ENCODE results near the gene FBXO48.
"Not testable (repeated sequence)": the region's sequence is repeated elsewhere in the genome, so short reads cannot be mapped to it uniquely, and the experiment has no call there.

Gene FBXO48

GRCh38 chr2:68471385-68471784 is 4.3 kb upstream of the FBXO48 start:
- DNase-seq (ENCODE audit: low spot score) = no peak

- no peak for DNase-seq (ENCODE audit: low spot score)
These were observed 2.8 kb upstream of the FBXO48 start for GRCh38 chr2:68469935-68470334.

GRCh38 chr2:68468801-68469200 is 1.7 kb upstream of the FBXO48 start:
- no peak for DNase-seq (ENCODE audit: low spot score)

GRCh38 chr2:68466778-68467076 is 367 bp downstream of the FBXO48 start:
- no peak for DNase-seq (ENCODE audit: low spot score)

GRCh38 chr2:68466361-68466777 is 725 bp downstream of the FBXO48 start:
- DNase-seq (ENCODE audit: low spot score) = peak; percentile 73

GRCh38 chr2:68465081-68465916 is 1.8 kb downstream of the FBXO48 start:
- DNase-seq (ENCODE audit: low spot score) = peak; percentile 75

GRCh38 chr2:68464651-68465050 is 2.4 kb downstream of the FBXO48 start:
- DNase-seq (ENCODE audit: low spot score) = peak; percentile 20

GRCh38 chr2:68463287-68463877 is 3.7 kb downstream of the FBXO48 start:
- DNase-seq (ENCODE audit: low spot score) = peak; percentile 72

- DNase-seq (ENCODE audit: low spot score) = no peak
These were observed 8.1 kb downstream of the FBXO48 start for GRCh38 chr2:68458981-68459380.

- DNase-seq (ENCODE audit: low spot score) = no peak
These were observed 10.9 kb downstream of the FBXO48 start for GRCh38 chr2:68456198-68456597.

GRCh38 chr2:68454719-68455118 is 12.4 kb downstream of the FBXO48 start:
- DNase-seq (ENCODE audit: low spot score) = no peak

GRCh38 chr2:68453761-68454360 is 13.2 kb downstream of the FBXO48 start:
- no peak for DNase-seq (ENCODE audit: low spot score)

- no peak for DNase-seq (ENCODE audit: low spot score)
These were observed 14.8 kb downstream of the FBXO48 start for GRCh38 chr2:68452158-68452900.

GRCh38 chr2:68448671-68449653 is 18.1 kb downstream of the FBXO48 start:
- DNase-seq (ENCODE audit: low spot score) = no peak

GRCh38 chr2:68447118-68447517 is 20.0 kb downstream of the FBXO48 start:
- no peak for DNase-seq (ENCODE audit: low spot score)

- not testable (repeated sequence) for DNase-seq (ENCODE audit: low spot score)
These were observed 20.7 kb downstream of the FBXO48 start for GRCh38 chr2:68446425-68446824.

- DNase-seq (ENCODE audit: low spot score) = no peak
These were observed 25.1 kb downstream of the FBXO48 start for GRCh38 chr2:68441994-68442322.

GRCh38 chr2:68441179-68441993 is 25.7 kb downstream of the FBXO48 start:
- DNase-seq (ENCODE audit: low spot score) = peak; percentile 92

- no peak for DNase-seq (ENCODE audit: low spot score)
These were observed 28.4 kb downstream of the FBXO48 start for GRCh38 chr2:68438455-68439303.

GRCh38 chr2:68436270-68436669 is 30.8 kb downstream of the FBXO48 start:
- DNase-seq (ENCODE audit: low spot score) = no peak

Data from CD4-positive, alpha-beta T cell treated with Interleukin-2 at 100 ng/mL for 4 hours (primary cell).